ENCODE data around the gene TRIP6. TPM values are rescaled to one million over a fixed set of nuclear protein-coding genes. Genes with fewer than 3 reads are reported as not detected.
A peak's percentile ranks its signal among the peaks of the same experiment; 100 is the strongest.

TRIP6 gene
- total and polyA plus RNA-seq, 2 of the 8 experiments (the other 6 are each of a cell fraction or from before 2014, with no cell fraction given), result 88.4 to 103 TPM

GRCh38 chr7:100879685-100880261 is 12.6 kb downstream of the TRIP6 start:
- H4K20me1 ChIP-seq (replicated peaks in 1 of 2; ENCODE audit: control insufficient read depth in 1 of 2, insufficient read depth in 2 of 2, low read length in 2 of 2), result peaks cover 18 to 23% of the 10 kb centered on the region in 2 experiments
- ChIA-PET CTCF (ENCODE audit: partially characterized antibody) (interaction anchor here (0.7 kb wide), 1 partner anchor 411 kb away, joined by 3 read pairs; no protein-coding TSS in a partner anchor), POLR2A (ENCODE audit: partially characterized antibody) (interaction anchor here (0.6 to 15.1 kb wide), 5 partner anchors 7 to 194 kb away, joined by 4 to 313 read pairs (median 8); partner anchors contain the start of genes TRIP6 and UFSP1)
- H3K79me2 ChIP-seq (ENCODE audit: control insufficient read depth in 1 of 2, insufficient read depth in 2 of 2, low read length in 2 of 2), result peaks cover 31 to 74% of the 10 kb centered on the region in 2 experiments
- FAIRE-seq (no peak), DNase-seq (ENCODE audit: low read depth in 1 of 2, low spot score in 2 of 2) (no peak)
- H3K9me3 ChIP-seq (ENCODE audit: insufficient read depth in 2 of 2, low read depth in 1 of 2, low read length in 1 of 2), result no peaks in the 10 kb centered on the region
- no peak overlapping the region for H3K4me3 ChIP-seq (ENCODE audit: extremely low read depth in 1 of 4, insufficient read depth in 2 of 4, low read depth in 3 of 4, low read length in 4 of 4)
- no peak overlapping the region for H2AK5ac ChIP-seq (ENCODE audit: low read depth, low read length)
- no peak overlapping the region for H3K23ac ChIP-seq (ENCODE audit: insufficient read length)
- WGBS, 2 experiments (ENCODE audit: extremely low coverage in 1 of 2, insufficient coverage in 1 of 2, insufficient read length in 1 of 2, insufficient replicate concordance in 2 of 2, low coverage in 1 of 2, low lambda C conversion rate in 2 of 2, missing lambda C conversion rate in 1 of 2), result 86% methylated on average over 11 of the region's 11 CpGs; no CpG with 5 or more reads in 1 of the 2 experiments
- no peak overlapping the region for H3K4ac ChIP-seq (replicated peaks; ENCODE audit: insufficient read length, low read depth, low read length)
- peaks cover 0 to 5% (median 0%) of the 10 kb centered on the region in 4 experiments; a peak in 1 of 7 replicates for H3K4me1 ChIP-seq (replicated peaks in 1 of 4; ENCODE audit: control insufficient read depth in 3 of 4, insufficient read depth in 4 of 4, low read length in 3 of 4)
- H3K36me3 ChIP-seq (ENCODE audit: control insufficient read depth in 2 of 4, insufficient read depth in 4 of 4, low read length in 3 of 4), result peaks cover 33 to 63% (median 42%) of the 10 kb centered on the region in 4 experiments
- H3K14ac ChIP-seq (ENCODE audit: insufficient read length), result no peak overlapping the region
- H2AFZ ChIP-seq (ENCODE audit: low read length), result no peak overlapping the region
- no peak overlapping the region for H2BK15ac ChIP-seq (ENCODE audit: low read length)
- H4K91ac ChIP-seq (replicated peaks; ENCODE audit: insufficient read length, low read length), result no peak overlapping the region
- no peak overlapping the region for H3K4me2 ChIP-seq (ENCODE audit: insufficient read depth in 1 of 2, low read depth in 2 of 2, low read length in 2 of 2)
- no peak overlapping the region for H4K5ac ChIP-seq (ENCODE audit: insufficient read length, low read depth, low read length)
- no peak overlapping the region for H3K27ac ChIP-seq (ENCODE audit: low read depth, low read length)
- H2BK12ac ChIP-seq (ENCODE audit: low read depth, low read length), result no peak overlapping the region
- no peak overlapping the region for H3K9ac ChIP-seq (replicated peaks in 1 of 4; ENCODE audit: extremely low read depth in 1 of 4, low read depth in 3 of 4, low read length in 3 of 4)
- H2BK5ac ChIP-seq (ENCODE audit: low read depth, low read length), result no peak overlapping the region
- H2BK20ac ChIP-seq (ENCODE audit: low read length), result no peak overlapping the region
- H3K79me1 ChIP-seq (ENCODE audit: low read depth, low read length), result peaks cover 8% of the 10 kb centered on the region; the same call in 1 of the 2 replicates
- H3K23me2 ChIP-seq (ENCODE audit: low read depth, low read length), result peaks cover 4% of the 10 kb centered on the region
- H3K18ac ChIP-seq (ENCODE audit: extremely low read depth, low read length), result no peak overlapping the region
- no peak overlapping the region for H2BK120ac ChIP-seq (replicated peaks; ENCODE audit: low read depth, low read length)
- H4K8ac ChIP-seq (ENCODE audit: extremely low read depth, insufficient read depth, low read length), result no peak overlapping the region
- no peaks in the 10 kb centered on the region; a peak in 1 of 7 replicates for H3K27me3 ChIP-seq (replicated peaks in 1 of 4; ENCODE audit: control insufficient read depth in 3 of 4, extremely low read depth in 1 of 4, insufficient read depth in 3 of 4, low read length in 3 of 4)
- H3K56ac ChIP-seq (replicated peaks; ENCODE audit: insufficient read length, low read depth, low read length), result no peak overlapping the region
- no peak for TF ChIP-seq GTF2F1 (IDR thresholded peaks at IDR 0.05; ENCODE audit: borderline replicate concordance, low read depth, low read length)
- peak; percentile 19; the same call in 1 of the 2 replicates for TF ChIP-seq POLR2AphosphoS5 (IDR thresholded peaks at IDR 0.05; ENCODE audit: low read depth, low read length)
